ENCODE data around the gene SRPX.

Gene SRPX

DNA sequence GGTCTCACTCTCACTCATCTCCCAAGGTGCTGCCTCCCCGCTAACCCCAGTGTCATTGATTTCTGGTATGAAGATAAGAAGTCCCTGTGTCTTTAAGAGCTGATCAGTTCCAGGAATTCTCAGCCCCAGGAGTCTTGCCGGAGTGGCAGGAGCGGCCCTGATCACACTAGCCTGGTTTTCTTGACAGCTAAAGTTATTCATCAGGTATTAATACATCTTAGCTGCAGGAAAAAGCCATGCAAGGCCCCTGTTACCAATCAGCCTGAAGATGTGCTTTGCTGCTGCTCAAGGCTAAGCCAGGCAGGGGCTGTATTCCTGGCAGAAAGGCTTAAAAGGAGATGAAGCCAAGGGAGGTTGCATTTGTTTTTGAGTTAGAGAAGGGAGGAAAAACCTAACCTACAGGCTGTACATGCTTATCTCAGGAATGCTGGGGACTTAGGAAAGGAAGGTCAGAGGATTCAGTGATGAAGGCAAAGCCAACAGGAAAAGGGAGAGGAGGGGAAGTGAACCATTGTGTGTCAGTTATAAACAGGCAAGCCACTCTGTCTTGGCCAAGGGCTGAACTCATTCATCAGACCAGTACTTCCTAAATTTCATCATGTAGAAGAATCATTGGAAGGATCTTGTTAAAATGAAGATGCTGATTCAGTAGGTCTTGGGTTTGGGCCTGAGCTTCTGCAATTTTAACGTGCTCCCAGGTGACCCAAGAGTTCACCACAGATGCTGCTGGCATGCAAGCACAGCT is 8.6 kb downstream of the SRPX start:
- no peak for DNase-seq (ENCODE audit: low read depth in 3 of 3)

DNA sequence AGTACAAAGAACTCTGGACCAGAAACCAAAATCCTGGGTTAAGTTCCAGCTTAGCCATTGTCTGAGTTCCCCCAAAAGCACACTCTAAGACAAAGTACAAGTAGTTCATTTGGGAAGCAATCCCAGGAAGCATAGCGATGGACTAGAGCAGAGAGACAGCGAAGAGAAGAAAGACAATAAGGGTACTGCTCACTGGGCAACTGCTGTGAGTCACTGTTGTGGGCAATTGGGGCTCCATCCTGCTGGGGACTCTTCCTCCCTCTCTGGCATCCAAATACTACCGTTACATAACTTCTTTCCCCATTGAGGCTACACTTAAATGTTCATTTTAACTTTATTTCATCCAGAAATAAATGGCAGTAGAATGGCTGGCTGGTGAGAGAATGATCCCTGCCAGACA is 14.1 kb downstream of the SRPX start:
- DNase-seq (ENCODE audit: low read depth in 3 of 3) = no peak

GRCh38 chrX:38206036-38206435 is 14.6 kb downstream of the SRPX start:
- DNase-seq (ENCODE audit: low read depth in 3 of 3) = no peak

- DNase-seq (ENCODE audit: low read depth in 3 of 3) = no peak
These were observed 15.6 kb downstream of the SRPX start for GRCh38 chrX:38205039-38205438.

GRCh38 chrX:38192007-38192810 is 28.5 kb downstream of the SRPX start:
- no peak for DNase-seq (ENCODE audit: low read depth in 3 of 3)

GRCh38 chrX:38189431-38190250 is 31.0 kb downstream of the SRPX start:
- DNase-seq (ENCODE audit: low read depth in 3 of 3) = no peak

DNA sequence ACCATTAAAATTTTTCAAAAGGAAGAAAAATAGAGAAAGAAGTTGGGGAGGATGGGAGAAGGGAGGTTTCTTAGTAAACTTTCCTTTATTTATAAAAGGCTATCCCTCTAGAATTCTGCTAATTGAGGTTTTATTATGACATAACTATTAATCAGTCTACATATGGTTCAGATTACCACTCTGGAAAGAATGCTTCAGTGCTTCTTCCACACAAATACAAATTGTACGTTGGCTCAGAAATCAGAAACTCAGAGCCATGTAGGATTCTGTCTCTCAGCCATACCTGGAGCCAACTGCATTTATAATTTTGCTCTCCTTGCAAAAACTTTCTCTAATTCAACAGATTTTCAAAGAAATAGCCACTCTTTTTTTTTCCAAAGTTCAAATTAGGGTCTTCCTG is 37.1 kb downstream of the SRPX start:
- no peak for DNase-seq (ENCODE audit: low read depth in 3 of 3)

GRCh38 chrX:38181357-38181756 is 39.3 kb downstream of the SRPX start:
- DNase-seq (ENCODE audit: low read depth in 3 of 3) = no peak

- no peak for DNase-seq (ENCODE audit: low read depth in 3 of 3)
These were observed 42.3 kb downstream of the SRPX start for GRCh38 chrX:38178396-38178795.

- no peak for DNase-seq (ENCODE audit: low read depth in 3 of 3)
These were observed 45.5 kb downstream of the SRPX start for GRCh38 chrX:38175139-38175538.

GRCh38 chrX:38172596-38172995 is 48.1 kb downstream of the SRPX start:
- no peak for DNase-seq (ENCODE audit: low read depth in 3 of 3)

GRCh38 chrX:38170556-38170955 is 50.1 kb downstream of the SRPX start:
- DNase-seq (ENCODE audit: low read depth in 3 of 3) = no peak

GRCh38 chrX:38166478-38167083 is 54.1 kb downstream of the SRPX start:
- DNase-seq (ENCODE audit: low read depth in 3 of 3) = no peak

DNA sequence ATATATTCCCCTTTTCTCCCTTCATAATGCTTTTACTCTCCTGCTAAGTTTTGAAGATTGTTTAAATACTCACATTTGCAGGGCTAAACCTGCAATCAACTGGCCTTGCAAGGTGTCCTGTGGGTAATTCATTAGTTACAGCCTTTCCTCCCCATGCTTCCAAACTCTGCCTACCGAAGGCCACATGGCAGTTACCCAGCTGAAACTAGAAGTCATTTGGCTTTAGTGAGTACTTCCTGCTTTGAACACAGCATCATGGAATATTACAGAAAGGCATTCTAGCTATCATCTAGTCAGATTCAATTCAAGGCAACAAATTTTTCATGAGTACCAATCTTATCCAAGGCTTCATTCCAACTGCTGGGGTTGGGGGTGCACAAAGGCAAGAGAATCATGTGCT is 55.6 kb downstream of the SRPX start:
- no peak for DNase-seq (ENCODE audit: low read depth in 3 of 3)

DNA sequence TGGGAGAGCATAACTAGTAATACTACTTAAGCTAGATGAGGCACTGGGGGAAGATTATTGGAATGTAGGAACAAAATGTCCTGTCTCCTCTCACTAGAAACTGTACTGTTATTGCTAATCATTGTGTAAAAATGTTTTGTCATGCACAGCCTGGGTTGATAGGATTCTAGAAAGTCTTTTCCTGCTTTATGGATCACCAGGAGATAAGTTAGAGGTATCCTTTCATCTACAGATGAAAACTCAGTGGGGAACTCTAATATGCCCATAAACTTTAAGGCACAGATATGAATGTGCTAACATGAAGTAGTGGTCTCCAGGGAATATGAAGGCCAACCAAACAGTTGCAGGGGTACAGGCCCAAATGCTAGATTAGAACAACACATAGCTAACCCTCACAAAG is 57.5 kb downstream of the SRPX start:
- no peak for DNase-seq (ENCODE audit: low read depth in 3 of 3)

DNA sequence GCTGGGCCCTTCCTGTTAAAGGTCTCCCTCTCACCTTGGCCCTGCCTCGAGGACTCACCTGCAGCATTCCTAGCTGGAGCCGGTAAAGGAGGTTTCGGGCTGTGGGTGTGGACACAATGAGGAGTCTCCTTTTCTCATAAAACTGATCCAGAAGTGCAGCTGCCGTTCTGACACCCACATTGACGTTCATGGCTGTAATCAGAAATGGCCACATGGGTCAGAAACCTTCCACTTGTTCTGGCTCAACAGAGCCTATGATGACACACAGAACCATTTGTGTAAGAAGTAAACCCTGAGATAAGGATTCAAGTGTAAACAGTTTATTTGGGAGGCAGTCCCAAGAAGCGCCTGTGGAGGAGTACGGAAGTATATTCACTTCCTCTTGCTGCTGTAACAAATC is 63.8 kb downstream of the SRPX start:
- no peak for DNase-seq (ENCODE audit: low read depth in 3 of 3)

GRCh38 chrX:38154818-38155217 is 65.9 kb downstream of the SRPX start:
- DNase-seq (ENCODE audit: low read depth in 3 of 3) = no peak

GRCh38 chrX:38154340-38154739 is 66.3 kb downstream of the SRPX start:
- DNase-seq (ENCODE audit: low read depth in 3 of 3) = no peak

- no peak for DNase-seq (ENCODE audit: low read depth in 3 of 3)
These were observed 69.2 kb downstream of the SRPX start for GRCh38 chrX:38151441-38151840.

DNA sequence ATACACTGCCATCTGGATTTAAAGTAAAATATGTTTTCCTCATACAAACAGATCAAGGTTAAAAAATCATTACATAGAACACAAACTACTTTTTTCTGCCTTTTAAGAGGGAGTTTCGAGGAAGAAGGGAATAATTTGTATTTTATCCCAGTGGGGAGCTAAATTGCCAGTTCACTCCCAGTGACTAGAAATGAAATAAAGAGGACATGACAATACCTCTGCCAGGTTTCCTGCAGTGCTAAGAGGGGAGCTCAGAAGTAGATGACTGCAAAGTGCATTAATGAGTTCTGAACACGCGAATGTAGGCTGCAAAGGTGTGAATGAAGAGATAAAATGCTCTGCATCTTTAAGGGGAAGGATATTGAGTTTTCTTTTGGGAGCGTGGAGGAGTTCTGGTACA is 69.7 kb downstream of the SRPX start:
- DNase-seq (ENCODE audit: low read depth in 3 of 3) = no peak

DNA sequence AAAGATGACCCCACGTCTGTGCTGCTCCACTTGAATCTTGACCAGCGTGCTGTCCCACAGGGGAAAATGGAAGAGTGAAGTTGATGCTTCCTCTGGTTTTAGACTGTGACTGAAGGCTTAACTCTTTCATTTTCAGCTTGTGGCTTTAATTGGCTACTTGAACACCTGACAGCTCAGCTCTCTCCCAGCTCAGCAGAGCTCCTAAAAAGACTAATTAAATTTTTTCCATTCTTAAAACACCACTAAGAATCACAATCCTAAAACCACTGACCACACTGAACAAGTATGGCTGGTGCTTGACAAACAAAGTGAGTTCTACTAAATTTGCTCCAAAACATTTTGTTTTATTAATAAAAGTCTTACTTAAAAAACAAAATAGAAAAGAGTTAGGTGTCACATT is 71.7 kb downstream of the SRPX start:
- DNase-seq (ENCODE audit: low read depth in 3 of 3) = no peak

DNA sequence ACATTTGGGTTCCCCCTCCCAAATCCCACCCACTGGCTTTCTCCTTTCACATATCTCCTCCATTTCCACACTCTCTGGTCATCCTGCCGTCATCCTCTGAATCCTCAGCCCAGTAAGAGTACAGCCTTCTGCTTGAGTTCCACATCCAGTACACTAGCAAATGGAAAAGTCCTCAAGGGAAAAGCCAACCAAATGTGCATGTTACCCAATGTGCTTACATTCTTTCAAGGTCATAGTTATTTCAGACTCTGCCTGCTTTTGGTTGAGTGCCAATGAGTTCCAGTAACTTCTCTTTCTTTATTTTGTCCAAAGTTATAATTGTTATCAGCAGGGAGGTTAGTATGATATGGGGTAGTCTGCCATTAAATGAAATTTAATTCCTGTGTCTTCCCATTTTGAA is 78.1 kb downstream of the SRPX start:
- DNase-seq (ENCODE audit: low read depth in 3 of 3) = no peak

All from stimulated activated CD4-positive, alpha-beta T cell treated with anti-CD3 and anti-CD28 coated beads, TNF-alpha, amount 100 ng/mL, for 4 hours (primary cell).